HCT116 (cell line): Measurements from ENCODE around the gene CDC6. TPM values are rescaled to one million over a fixed set of nuclear protein-coding genes. Genes with fewer than 3 reads are reported as not detected.

Experiments
- ATAC-seq: fragments of 200-7000 bp; cut with Tn5 transposase; 2 replicates; pipeline ENCODE4 v1.9.1; 2020; ENCODE audit warnings: mild to moderate bottlenecking, moderate library complexity
- BruUV-seq: library from RNA; stranded (reverse); fragments of 400-500 nt; replicated peaks from 2 replicates; lab custom pipeline; 2021; lab: Mats Ljungman, UMichigan
- CTCF ChIA-PET: fragments of 300-600 bp; sonication (Branson Sonifier 250); formaldehyde crosslinking; loops from one replicate; lab custom pipeline; 2021; ENCODE audit warnings: antibody characterized with exemption; lab: Charles Lee
- POLR2A ChIA-PET: fragments of 300-600, 350-600 bp; sonication (Branson Sonifier 250); formaldehyde crosslinking; loops from one replicate; lab custom pipeline; 2021; ENCODE audit warnings: antibody characterized with exemption; lab: Charles Lee
- RAD21 ChIA-PET, 2 experiments: fragments of 300-600 bp; sonication (Branson Sonifier 250); formaldehyde crosslinking; loops; one replicate each; lab custom pipeline; 2023; ENCODE audit warnings: low total read pairs in 2 of 2; ENCODE audit not compliant: uncharacterized antibody in 2 of 2, unreplicated experiment in 2 of 2, low non-redundant PET in 1 of 2; lab: Charles Lee
- DNase-seq: peaks from one replicate; pipeline ENCODE4 v3.0.0-alpha.2; 2010; ENCODE audit warnings: low read depth, low spot score
- H2AFZ ChIP-seq: fragments of 200-600 bp; shearing (Covaris generic), sonication (generic); 2 replicates; pipeline ENCODE4 v1.6.1; 2017; ENCODE audit warnings: low read depth, mixed run types, mixed read lengths, antibody characterized with exemption, low read length; ENCODE audit not compliant: poor library complexity, severe bottlenecking
- H3K27ac ChIP-seq: 2 replicates; pipeline ENCODE4 v1.5.1; 2012; ENCODE audit warnings: low read depth, low read length
- H3K27me3 ChIP-seq: fragments of 200-600 bp; sonication (generic); 2 replicates; pipeline ENCODE4 v1.6.1; 2016; ENCODE audit warnings: mixed run types, low read length, mixed read lengths; ENCODE audit not compliant: insufficient read depth
- H3K36me3 ChIP-seq, 2 experiments: fragments of 200-500 bp in 1 of 2; fragments of 200-600 bp in 1 of 2; sonication (Bioruptor generic) in 1 of 2; sonication (generic) in 1 of 2; 2 replicates each; pipeline versions ENCODE4 v1.5.1 to v1.6.1; 2014 to 2016; ENCODE audit warnings: low read length in 2 of 2, inconsistent platforms in 1 of 2, mixed read lengths in 1 of 2, mixed run types in 1 of 2; ENCODE audit not compliant: insufficient read depth in 2 of 2, control insufficient read depth in 1 of 2
- H3K4me1 ChIP-seq, 2 experiments: fragments of 200-600 bp in 1 of 2; sonication (generic) in 1 of 2; 2 replicates each; pipeline versions ENCODE4 v1.5.1 to v1.6.1; 2012 to 2017; ENCODE audit warnings: low read length in 2 of 2, inconsistent platforms in 1 of 2, mild to moderate bottlenecking in 1 of 2, mixed read lengths in 1 of 2, mixed run types in 1 of 2, moderate library complexity in 1 of 2; ENCODE audit not compliant: insufficient read depth in 2 of 2, control insufficient read depth in 1 of 2
- H3K4me2 ChIP-seq: fragments of 200-600 bp; sonication (generic); 2 replicates; pipeline ENCODE4 v1.6.1; 2017; ENCODE audit warnings: mixed run types, low read length, mixed read lengths
- H3K4me3 ChIP-seq, 2 experiments: fragments of 200-600 bp in 1 of 2; sonication (generic) in 1 of 2; replicated peaks in 1 of 2; 2 replicates each; pipeline ENCODE4 v1.5.1; 2011 to 2016; ENCODE audit warnings: low read length in 2 of 2, control low read depth in 1 of 2, low read depth in 1 of 2, mild to moderate bottlenecking in 1 of 2, mixed read lengths in 1 of 2, mixed run types in 1 of 2
- H3K79me2 ChIP-seq: fragments of 200-600 bp; sonication (generic); 2 replicates; pipeline ENCODE4 v1.6.1; 2017; ENCODE audit warnings: mild to moderate bottlenecking, mixed run types, low read length, moderate library complexity, mixed read lengths; ENCODE audit not compliant: insufficient read depth
- H3K9ac ChIP-seq: fragments of 200-600 bp; sonication (generic); 2 replicates; pipeline ENCODE4 v1.6.1; 2016; ENCODE audit warnings: low read length, mixed read lengths
- H3K9me2 ChIP-seq: fragments of 200-600 bp; sonication (generic), shearing (Covaris generic); 2 replicates; pipeline ENCODE4 v1.6.1; 2017; ENCODE audit warnings: mixed run types, mild to moderate bottlenecking, moderate library complexity; ENCODE audit not compliant: insufficient read depth
- H3K9me3 ChIP-seq, 2 experiments: fragments of 200-500 bp in 1 of 2; fragments of 200-600 bp in 1 of 2; sonication (Bioruptor generic) in 1 of 2; sonication (generic) in 1 of 2; 2 replicates each; pipeline ENCODE4 v1.6.1; 2014 to 2017; ENCODE audit warnings: low read length in 2 of 2, mixed read lengths in 2 of 2, inconsistent platforms in 1 of 2, low read depth in 1 of 2, mild to moderate bottlenecking in 1 of 2, mixed run types in 1 of 2, moderate library complexity in 1 of 2; ENCODE audit not compliant: control insufficient read depth in 1 of 2, insufficient read depth in 1 of 2
- H4K20me1 ChIP-seq: fragments of 200-600 bp; sonication (generic), shearing (Covaris generic); 2 replicates; pipeline ENCODE4 v1.6.1; 2017; ENCODE audit warnings: mixed run types, mild to moderate bottlenecking, moderate library complexity; ENCODE audit not compliant: insufficient read depth
- CEBPB ChIP-seq: IDR thresholded peaks from 2 replicates; pipeline ENCODE4 v1.6.1; 2012; ENCODE audit warnings: low read depth
- EGR1 ChIP-seq: IDR thresholded peaks from 2 replicates; pipeline ENCODE4 v1.6.1; 2012; ENCODE audit warnings: low read depth
- FOSL1 ChIP-seq: IDR thresholded peaks from 2 replicates; pipeline ENCODE4 v1.6.1; 2012; ENCODE audit warnings: low read depth
- JUND ChIP-seq: IDR thresholded peaks from 2 replicates; pipeline ENCODE4 v1.6.1; 2012
- intact Hi-C: fragments of 100-400 bp; cut with micrococcal nuclease; formaldehyde crosslinking; loops from 2 replicates; pipeline ENCODE4 v1.10.0; 2022
- total RNA-seq: library from RNA; stranded (reverse); gene quantifications from one replicate; pipeline ENCODE4 v1.2.1, GENCODE V29; 2021; ENCODE audit not compliant: unreplicated experiment
- TF ChIP-seq, protein P1 (sequence below), 3 experiments: fragments of 200-600 bp in 1 of 3; sonication (generic) in 1 of 3; IDR thresholded peaks in 2 of 3; conservative IDR thresholded peaks in 1 of 3; 2 replicates each; pipeline ENCODE4 v1.5.1; 2012 to 2017; ENCODE audit warnings: low read depth in 2 of 3, low read length in 2 of 3, antibody characterized with exemption in 1 of 3, borderline replicate concordance in 1 of 3, control low read depth in 1 of 3, mild to moderate bottlenecking in 1 of 3, mixed read lengths in 1 of 3, mixed run types in 1 of 3, moderate library complexity in 1 of 3; ENCODE audit not compliant: insufficient read depth in 1 of 3
- TF ChIP-seq, protein P2 (sequence below): IDR thresholded peaks from 2 replicates; pipeline ENCODE4 v1.6.1; 2012

CDC6 gene
- total RNA-seq, 1 experiment from 2014 or later, result 117 TPM

DNA sequence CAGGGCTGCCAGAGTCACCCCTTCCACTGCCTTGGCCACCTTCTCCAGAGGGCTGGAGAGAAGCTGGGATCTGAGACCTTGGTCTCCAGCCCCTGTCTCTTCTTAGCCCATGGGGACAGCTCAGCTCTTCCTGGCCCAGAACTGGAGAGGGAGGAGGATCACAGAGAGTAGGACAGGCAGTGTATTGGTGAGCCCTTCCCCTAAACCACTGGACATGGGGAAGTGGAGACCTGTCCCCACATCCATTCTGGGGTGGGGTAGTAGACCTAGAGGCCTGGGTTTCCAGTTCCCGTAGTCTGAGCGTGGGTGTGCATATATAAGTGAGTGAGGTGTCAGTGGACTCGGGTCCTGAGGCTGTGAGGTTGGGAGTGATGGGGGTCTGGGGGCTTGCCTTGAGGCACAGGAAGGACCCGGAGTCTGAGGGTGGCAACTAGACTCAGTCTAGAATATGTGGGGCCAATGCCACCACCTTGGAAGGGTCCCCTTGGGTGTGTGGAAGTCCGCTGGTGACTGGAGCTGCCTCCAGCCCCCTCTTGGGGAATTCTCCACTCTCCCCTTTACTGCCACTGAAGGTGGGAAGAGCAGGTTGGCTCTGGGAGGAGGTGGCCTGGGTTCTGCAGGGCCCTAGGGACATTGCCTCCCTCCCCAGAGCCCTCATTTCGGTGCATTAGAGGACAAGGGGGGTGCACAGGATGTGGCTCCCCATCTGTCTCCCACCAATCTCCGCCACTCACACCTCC, 56.9 kb downstream of the CDC6 start (continued):
- TF ChIP-seq, protein P1, sequence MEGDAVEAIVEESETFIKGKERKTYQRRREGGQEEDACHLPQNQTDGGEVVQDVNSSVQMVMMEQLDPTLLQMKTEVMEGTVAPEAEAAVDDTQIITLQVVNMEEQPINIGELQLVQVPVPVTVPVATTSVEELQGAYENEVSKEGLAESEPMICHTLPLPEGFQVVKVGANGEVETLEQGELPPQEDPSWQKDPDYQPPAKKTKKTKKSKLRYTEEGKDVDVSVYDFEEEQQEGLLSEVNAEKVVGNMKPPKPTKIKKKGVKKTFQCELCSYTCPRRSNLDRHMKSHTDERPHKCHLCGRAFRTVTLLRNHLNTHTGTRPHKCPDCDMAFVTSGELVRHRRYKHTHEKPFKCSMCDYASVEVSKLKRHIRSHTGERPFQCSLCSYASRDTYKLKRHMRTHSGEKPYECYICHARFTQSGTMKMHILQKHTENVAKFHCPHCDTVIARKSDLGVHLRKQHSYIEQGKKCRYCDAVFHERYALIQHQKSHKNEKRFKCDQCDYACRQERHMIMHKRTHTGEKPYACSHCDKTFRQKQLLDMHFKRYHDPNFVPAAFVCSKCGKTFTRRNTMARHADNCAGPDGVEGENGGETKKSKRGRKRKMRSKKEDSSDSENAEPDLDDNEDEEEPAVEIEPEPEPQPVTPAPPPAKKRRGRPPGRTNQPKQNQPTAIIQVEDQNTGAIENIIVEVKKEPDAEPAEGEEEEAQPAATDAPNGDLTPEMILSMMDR (IDR thresholded peaks at IDR 0.05 in 2 of 3, conservative IDR thresholded peaks at IDR 0.05 in 1 of 3; ENCODE audit: borderline replicate concordance in 1 of 3, insufficient read depth in 1 of 3, low read depth in 2 of 3, low read length in 2 of 3), result no peak
- TF ChIP-seq FOSL1 (no peak), EGR1 (no peak), CEBPB (no peak), JUND (no peak)
- TF ChIP-seq, protein P2, sequence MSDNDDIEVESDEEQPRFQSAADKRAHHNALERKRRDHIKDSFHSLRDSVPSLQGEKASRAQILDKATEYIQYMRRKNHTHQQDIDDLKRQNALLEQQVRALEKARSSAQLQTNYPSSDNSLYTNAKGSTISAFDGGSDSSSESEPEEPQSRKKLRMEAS, result no peak

DNA sequence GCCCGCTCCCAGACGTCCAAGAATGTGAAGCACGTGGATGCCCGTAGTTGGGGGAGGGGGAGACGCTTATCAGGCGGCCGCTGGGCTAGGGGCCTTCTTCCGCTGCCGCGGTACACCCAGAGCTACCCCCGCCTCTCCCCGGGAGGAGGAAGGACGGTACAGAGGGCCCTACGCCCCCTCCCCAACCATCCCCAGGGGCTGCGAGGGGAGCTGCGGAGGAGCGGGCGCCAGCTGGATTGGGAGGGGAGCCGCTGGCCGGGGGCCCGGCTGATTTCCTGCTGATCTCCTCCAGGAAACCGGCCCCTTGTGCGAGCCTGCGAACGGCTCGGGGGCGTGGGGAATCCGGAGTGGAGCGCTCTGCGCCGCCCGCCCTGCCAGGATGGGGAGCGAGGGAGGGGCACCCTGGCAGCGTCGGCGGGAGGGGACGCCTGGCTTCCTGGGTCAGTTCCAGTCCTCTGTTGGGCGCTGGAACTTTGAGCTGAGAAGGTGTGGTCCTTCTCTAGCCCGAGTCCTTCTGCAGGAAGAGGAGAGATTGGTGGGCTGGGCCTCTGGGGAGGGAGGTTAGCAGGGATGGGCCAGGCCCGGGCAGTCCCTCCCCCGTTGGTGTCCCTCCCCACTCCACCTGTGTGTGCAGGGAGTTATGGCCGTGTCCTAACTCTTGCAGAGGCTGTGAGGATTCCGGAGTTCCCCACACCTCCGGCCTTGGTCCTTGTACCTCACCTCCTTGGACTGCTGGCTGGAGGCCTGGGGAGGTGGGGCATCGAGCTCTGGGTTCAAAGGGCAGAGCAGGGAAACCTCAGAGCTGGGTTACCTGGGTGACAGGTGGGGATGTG, 57.7 kb downstream of the CDC6 start:
- intact Hi-C loops, result no loop called here
- H3K27me3 ChIP-seq, result no peaks in the 10 kb centered on the region
- no TSS peak for BruUV-seq
- H3K79me2 ChIP-seq, result peaks cover 66% of the 10 kb centered on the region
- ATAC-seq (peak; percentile 61), DNase-seq (no peak)
- TF ChIP-seq CEBPB, result no peak
- TF ChIP-seq, protein P2, result peak; percentile 57; the same call in 1 of the 2 replicates
- peaks cover 0 to 3% of the 10 kb centered on the region in 2 experiments; a peak in 3 of 4 replicates for H3K36me3 ChIP-seq
- no peaks in the 10 kb centered on the region; the same call in 1 of the 2 replicates for H4K20me1 ChIP-seq
- peak overlapping the region; percentile 58 for H3K27ac ChIP-seq
- H3K9ac ChIP-seq, result peak overlapping the region; percentile 62
- peaks cover 22 to 58% of the 10 kb centered on the region in 2 experiments for H3K4me1 ChIP-seq
- H3K4me3 ChIP-seq, result peak overlapping the region; percentile 38 to 54
- no peaks in the 10 kb centered on the region for H3K9me3 ChIP-seq
- H3K4me2 ChIP-seq, result peak overlapping the region; percentile 82
- ChIA-PET POLR2A (interaction anchor here (0.6 kb wide), 2 partner anchors 56 to 239 kb away, joined by 3 read pairs; no protein-coding TSS in a partner anchor), CTCF (no interaction called here), RAD21 (interaction anchor here in 1 of 2 experiments (0.9 kb wide), 1 partner anchor 9 kb away, joined by 3 read pairs; no protein-coding TSS in a partner anchor)
- H2AFZ ChIP-seq, result no peak overlapping the region
- H3K9me2 ChIP-seq, result no peaks in the 10 kb centered on the region
